GM12801 (cell line): ENCODE data around the gene MRFAP1.

Experiments
- CTCF ChIP-seq: IDR thresholded peaks from one replicate; pipeline ENCODE4 v1.5.1; 2011; ENCODE audit warnings: control low read depth; ENCODE audit not compliant: insufficient read length; ENCODE audit errors: extremely low read depth

MRFAP1 gene

GRCh38 chr4:6657242-6658208, 17.0 kb downstream of the MRFAP1 start:
- TF ChIP-seq CTCF = no peak

GRCh38 chr4:6658209-6658595, 17.7 kb downstream of the MRFAP1 start:
- TF ChIP-seq CTCF = no peak

- no peak for TF ChIP-seq CTCF
These were observed 18.2 kb downstream of the MRFAP1 start for GRCh38 chr4:6658597-6659075.

GRCh38 chr4:6659897-6660296, 19.4 kb downstream of the MRFAP1 start:
- TF ChIP-seq CTCF = no peak

GRCh38 chr4:6660430-6660829, 19.9 kb downstream of the MRFAP1 start:
- TF ChIP-seq CTCF = no peak

- TF ChIP-seq CTCF = no peak
These were observed 22.1 kb downstream of the MRFAP1 start for GRCh38 chr4:6662591-6662990.

- TF ChIP-seq CTCF = no peak
These were observed 23.3 kb downstream of the MRFAP1 start for GRCh38 chr4:6663596-6664393.
